DOHH2 (cell line): ENCODE results near the gene FCRL5.

ENCODE experiments used
- H3F3A ChIP-seq: fragments of 200-600 bp; sonication (generic), shearing (Covaris generic); 2 replicates; pipeline ENCODE4 v1.6.0; 2016; ENCODE audit warnings: antibody characterized with exemption, mild to moderate bottlenecking; ENCODE audit not compliant: control insufficient read depth, insufficient read depth
- H3K27ac ChIP-seq: fragments of 200-600 bp; sonication (generic); 2 replicates; pipeline ENCODE4 v1.5.1; 2014; ENCODE audit warnings: low read depth, mild to moderate bottlenecking, low read length, moderate library complexity
- H3K27me3 ChIP-seq: fragments of 200-600 bp; sonication (generic); 2 replicates; pipeline ENCODE4 v1.6.1; 2014; ENCODE audit warnings: mild to moderate bottlenecking, low read length, mixed read lengths; ENCODE audit not compliant: control insufficient read depth
- H3K36me3 ChIP-seq: fragments of 200-600 bp; sonication (generic); 2 replicates; pipeline ENCODE4 v1.6.1; 2014; ENCODE audit warnings: mild to moderate bottlenecking, low read length, moderate library complexity, mixed read lengths; ENCODE audit not compliant: control insufficient read depth
- H3K4me1 ChIP-seq: fragments of 200-600 bp; sonication (generic); 2 replicates; pipeline ENCODE4 v1.6.1; 2014; ENCODE audit warnings: mild to moderate bottlenecking, low read length, mixed read lengths; ENCODE audit not compliant: control insufficient read depth
- H3K4me2 ChIP-seq: fragments of 200-600 bp; sonication (generic); 2 replicates; pipeline ENCODE4 v1.6.0; 2014; ENCODE audit warnings: mild to moderate bottlenecking, low read length, moderate library complexity
- H3K4me3 ChIP-seq: fragments of 200-600 bp; sonication (generic); 2 replicates; pipeline ENCODE4 v1.5.1; 2014; ENCODE audit warnings: mild to moderate bottlenecking, low read length, mixed read lengths
- H3K79me2 ChIP-seq: fragments of 200-600 bp; sonication (generic); 2 replicates; pipeline ENCODE4 v1.6.1; 2014; ENCODE audit warnings: mild to moderate bottlenecking, low read length, mixed read lengths; ENCODE audit not compliant: control insufficient read depth
- H3K9me2 ChIP-seq: fragments of 200-600 bp; sonication (generic); replicated peaks from 2 replicates; pipeline ENCODE4 v1.6.1; 2014; ENCODE audit warnings: mild to moderate bottlenecking, low read length, mixed read lengths; ENCODE audit not compliant: control insufficient read depth
- H3K9me3 ChIP-seq: fragments of 200-600 bp; sonication (generic); 2 replicates; pipeline ENCODE4 v1.6.1; 2014; ENCODE audit warnings: antibody characterized with exemption, low read length, mixed read lengths; ENCODE audit not compliant: control insufficient read depth, insufficient read depth
- H4K20me1 ChIP-seq: fragments of 200-600 bp; sonication (generic); 2 replicates; pipeline ENCODE4 v1.6.0; 2014; ENCODE audit warnings: low read depth, mild to moderate bottlenecking, antibody characterized with exemption, low read length, moderate library complexity; ENCODE audit not compliant: control insufficient read depth, insufficient read depth
- CTCF ChIP-seq: fragments of 200-600 bp; sonication (generic); IDR thresholded peaks from one replicate; pipeline ENCODE4 v1.5.1; 2014; ENCODE audit warnings: antibody characterized with exemption, mild to moderate bottlenecking, low read depth, low read length; ENCODE audit not compliant: poor library complexity, severe bottlenecking
- EZH2phosphoT487 ChIP-seq: fragments of 200-600 bp; sonication (generic); IDR thresholded peaks from 2 replicates; pipeline ENCODE4 v1.6.1; 2017; ENCODE audit warnings: borderline replicate concordance, mild to moderate bottlenecking, antibody characterized with exemption, low read length, moderate library complexity, mixed read lengths

The FCRL5 gene

GRCh38 chr1:157497987-157498735 is 54.2 kb downstream of the FCRL5 start:
- Histone ChIP-seq H3K27me3 (no peaks in the 10 kb centered on the region), H3K79me2 (no peaks in the 10 kb centered on the region), H4K20me1 (no peaks in the 10 kb centered on the region), H3K9me3 (no peaks in the 10 kb centered on the region), H3K4me1 (peaks cover 3% of the 10 kb centered on the region; the same call in 1 of the 2 replicates), H3K4me2 (no peak overlapping the region), H3K9me2 (no peaks in the 10 kb centered on the region), H3K27ac (no peak overlapping the region), H3F3A (no peaks in the 10 kb centered on the region), H3K4me3 (no peak overlapping the region), H3K36me3 (no peaks in the 10 kb centered on the region)
- TF ChIP-seq CTCF (no peak), EZH2phosphoT487 (no peak)

- no peak overlapping the region for H3K4me3 ChIP-seq
- H3K4me1 ChIP-seq: peaks cover 3% of the 10 kb centered on the region; the same call in 1 of the 2 replicates
- no peaks in the 10 kb centered on the region for H3K27me3 ChIP-seq
- no peak overlapping the region for H3K27ac ChIP-seq
- H3K79me2 ChIP-seq: no peaks in the 10 kb centered on the region
- TF ChIP-seq EZH2phosphoT487 (no peak), CTCF (no peak)
- H4K20me1 ChIP-seq: no peaks in the 10 kb centered on the region
- no peaks in the 10 kb centered on the region for H3K36me3 ChIP-seq
- H3K9me2 ChIP-seq: no peaks in the 10 kb centered on the region
- H3K9me3 ChIP-seq: no peaks in the 10 kb centered on the region
- H3F3A ChIP-seq: no peaks in the 10 kb centered on the region
- no peak overlapping the region for H3K4me2 ChIP-seq
These were observed 55.0 kb downstream of the FCRL5 start for GRCh38 chr1:157497284-157497683.

- Histone ChIP-seq H3K36me3 (no peaks in the 10 kb centered on the region), H3K27me3 (peaks cover 6% of the 10 kb centered on the region; the same call in 1 of the 2 replicates), H3F3A (no peaks in the 10 kb centered on the region), H4K20me1 (no peaks in the 10 kb centered on the region), H3K27ac (no peak overlapping the region), H3K9me3 (no peaks in the 10 kb centered on the region), H3K4me1 (peaks cover 3% of the 10 kb centered on the region; the same call in 1 of the 2 replicates), H3K4me2 (no peak overlapping the region), H3K9me2 (no peaks in the 10 kb centered on the region), H3K79me2 (no peaks in the 10 kb centered on the region), H3K4me3 (no peak overlapping the region)
- TF ChIP-seq EZH2phosphoT487 (no peak), CTCF (peak; percentile 81)
These were observed 56.2 kb downstream of the FCRL5 start for GRCh38 chr1:157496121-157496526.
